HL-60 (cell line): ENCODE data around the gene AKAP6.

ENCODE experiments used
- GABPA ChIP-seq: IDR thresholded peaks from 2 replicates; pipeline ENCODE4 v1.6.1; 2012; ENCODE audit warnings: low read depth
- POLR2AphosphoS5 ChIP-seq: IDR thresholded peaks from 2 replicates; pipeline ENCODE4 v1.6.1; 2012; ENCODE audit warnings: low read depth
- SPI1 ChIP-seq: IDR thresholded peaks from 2 replicates; pipeline ENCODE4 v1.6.1; 2012; ENCODE audit warnings: low read depth, mild to moderate bottlenecking, borderline replicate concordance
- TF ChIP-seq, protein P1 (sequence below): IDR thresholded peaks from one replicate; pipeline ENCODE4 v1.5.1; 2011; ENCODE audit warnings: low read length, control low read depth, inconsistent platforms; ENCODE audit not compliant: insufficient read depth
- TF ChIP-seq, protein P2 (sequence below): IDR thresholded peaks from 2 replicates; pipeline ENCODE4 v1.6.1; 2012; ENCODE audit warnings: low read depth; ENCODE audit not compliant: insufficient replicate concordance

GRCh38 chr14:32300136-32300535 is 29.0 kb upstream of the AKAP6 start:
- TF ChIP-seq, protein P1, sequence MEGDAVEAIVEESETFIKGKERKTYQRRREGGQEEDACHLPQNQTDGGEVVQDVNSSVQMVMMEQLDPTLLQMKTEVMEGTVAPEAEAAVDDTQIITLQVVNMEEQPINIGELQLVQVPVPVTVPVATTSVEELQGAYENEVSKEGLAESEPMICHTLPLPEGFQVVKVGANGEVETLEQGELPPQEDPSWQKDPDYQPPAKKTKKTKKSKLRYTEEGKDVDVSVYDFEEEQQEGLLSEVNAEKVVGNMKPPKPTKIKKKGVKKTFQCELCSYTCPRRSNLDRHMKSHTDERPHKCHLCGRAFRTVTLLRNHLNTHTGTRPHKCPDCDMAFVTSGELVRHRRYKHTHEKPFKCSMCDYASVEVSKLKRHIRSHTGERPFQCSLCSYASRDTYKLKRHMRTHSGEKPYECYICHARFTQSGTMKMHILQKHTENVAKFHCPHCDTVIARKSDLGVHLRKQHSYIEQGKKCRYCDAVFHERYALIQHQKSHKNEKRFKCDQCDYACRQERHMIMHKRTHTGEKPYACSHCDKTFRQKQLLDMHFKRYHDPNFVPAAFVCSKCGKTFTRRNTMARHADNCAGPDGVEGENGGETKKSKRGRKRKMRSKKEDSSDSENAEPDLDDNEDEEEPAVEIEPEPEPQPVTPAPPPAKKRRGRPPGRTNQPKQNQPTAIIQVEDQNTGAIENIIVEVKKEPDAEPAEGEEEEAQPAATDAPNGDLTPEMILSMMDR: no peak
- no peak for TF ChIP-seq POLR2AphosphoS5
- TF ChIP-seq, protein P2, sequence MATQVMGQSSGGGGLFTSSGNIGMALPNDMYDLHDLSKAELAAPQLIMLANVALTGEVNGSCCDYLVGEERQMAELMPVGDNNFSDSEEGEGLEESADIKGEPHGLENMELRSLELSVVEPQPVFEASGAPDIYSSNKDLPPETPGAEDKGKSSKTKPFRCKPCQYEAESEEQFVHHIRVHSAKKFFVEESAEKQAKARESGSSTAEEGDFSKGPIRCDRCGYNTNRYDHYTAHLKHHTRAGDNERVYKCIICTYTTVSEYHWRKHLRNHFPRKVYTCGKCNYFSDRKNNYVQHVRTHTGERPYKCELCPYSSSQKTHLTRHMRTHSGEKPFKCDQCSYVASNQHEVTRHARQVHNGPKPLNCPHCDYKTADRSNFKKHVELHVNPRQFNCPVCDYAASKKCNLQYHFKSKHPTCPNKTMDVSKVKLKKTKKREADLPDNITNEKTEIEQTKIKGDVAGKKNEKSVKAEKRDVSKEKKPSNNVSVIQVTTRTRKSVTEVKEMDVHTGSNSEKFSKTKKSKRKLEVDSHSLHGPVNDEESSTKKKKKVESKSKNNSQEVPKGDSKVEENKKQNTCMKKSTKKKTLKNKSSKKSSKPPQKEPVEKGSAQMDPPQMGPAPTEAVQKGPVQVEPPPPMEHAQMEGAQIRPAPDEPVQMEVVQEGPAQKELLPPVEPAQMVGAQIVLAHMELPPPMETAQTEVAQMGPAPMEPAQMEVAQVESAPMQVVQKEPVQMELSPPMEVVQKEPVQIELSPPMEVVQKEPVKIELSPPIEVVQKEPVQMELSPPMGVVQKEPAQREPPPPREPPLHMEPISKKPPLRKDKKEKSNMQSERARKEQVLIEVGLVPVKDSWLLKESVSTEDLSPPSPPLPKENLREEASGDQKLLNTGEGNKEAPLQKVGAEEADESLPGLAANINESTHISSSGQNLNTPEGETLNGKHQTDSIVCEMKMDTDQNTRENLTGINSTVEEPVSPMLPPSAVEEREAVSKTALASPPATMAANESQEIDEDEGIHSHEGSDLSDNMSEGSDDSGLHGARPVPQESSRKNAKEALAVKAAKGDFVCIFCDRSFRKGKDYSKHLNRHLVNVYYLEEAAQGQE: no peak
- no peak for TF ChIP-seq GABPA
- no peak for TF ChIP-seq SPI1
